CD8-positive, alpha-beta memory T cell (primary cell): ENCODE measurements around the gene DERL3. TPM values are rescaled to one million over a fixed set of nuclear protein-coding genes. Genes with fewer than 3 reads are reported as not detected.
A peak's percentile ranks its signal among the peaks of the same experiment; 100 is the strongest.

Experiments used
- CTCF ChIA-PET: fragments of 350-600 bp; sonication (Branson Sonifier 250); formaldehyde crosslinking; loops from one replicate; lab custom pipeline; 2021; ENCODE audit warnings: antibody characterized with exemption; lab: Charles Lee
- POLR2A ChIA-PET: fragments of 350-600 bp; sonication (Branson Sonifier 250); formaldehyde crosslinking; loops from one replicate; lab custom pipeline; 2021; ENCODE audit warnings: antibody characterized with exemption; lab: Charles Lee
- DNase-seq, 5 donors: peaks; one replicate each; pipeline versions ENCODE4 v3.0.0 to v3.0.0-alpha.2; 2020 to 2022; ENCODE audit warnings: mixed read lengths in 1 of 5
- H3K27ac ChIP-seq: one replicate; pipeline ENCODE4 v1.7.0; 2013; ENCODE audit warnings: low read depth, mild to moderate bottlenecking, low read length, moderate library complexity
- H3K27me3 ChIP-seq: 2 replicates; pipeline ENCODE4 v1.7.0; 2013; ENCODE audit warnings: low read length, mild to moderate bottlenecking; ENCODE audit not compliant: insufficient read depth, poor library complexity, severe bottlenecking
- H3K36me3 ChIP-seq: 2 replicates; pipeline ENCODE4 v1.7.0; 2013; ENCODE audit warnings: mild to moderate bottlenecking, low read length, moderate library complexity; ENCODE audit not compliant: insufficient read depth
- H3K4me1 ChIP-seq: 2 replicates; pipeline ENCODE4 v1.7.0; 2013; ENCODE audit warnings: mild to moderate bottlenecking, low read length, moderate library complexity; ENCODE audit not compliant: insufficient read depth
- H3K4me3 ChIP-seq: 2 replicates; pipeline ENCODE4 v1.7.0; 2013; ENCODE audit warnings: mild to moderate bottlenecking, low read length
- H3K9me3 ChIP-seq: 2 replicates; pipeline ENCODE4 v1.7.0; 2013; ENCODE audit warnings: mild to moderate bottlenecking, low read length
- H3K27ac Mint-ChIP-seq, 8 donors: one replicate each; pipeline ENCODE4 v1.8.0; 2020 to 2021; ENCODE audit warnings: mixed read lengths in 8 of 8, mild to moderate bottlenecking in 6 of 8, inconsistent platforms in 3 of 8, moderate library complexity in 3 of 8
- H3K27me3 Mint-ChIP-seq, 2 donors: one replicate each; pipeline ENCODE4 v1.8.0; 2020 to 2021; ENCODE audit warnings: mixed read lengths in 2 of 2, mild to moderate bottlenecking in 1 of 2, moderate library complexity in 1 of 2
- H3K36me3 Mint-ChIP-seq, 3 donors: one replicate each; pipeline ENCODE4 v1.8.0; 2020 to 2021; ENCODE audit warnings: mixed read lengths in 3 of 3, inconsistent platforms in 1 of 3, mild to moderate bottlenecking in 1 of 3
- H3K4me1 Mint-ChIP-seq, 3 donors: one replicate each; pipeline ENCODE4 v1.8.0; 2020 to 2021; ENCODE audit warnings: mixed read lengths in 3 of 3, inconsistent platforms in 1 of 3, mild to moderate bottlenecking in 1 of 3
- H3K4me3 Mint-ChIP-seq, 7 donors: one replicate each; pipeline ENCODE4 v1.8.0; 2020 to 2021; ENCODE audit warnings: mixed read lengths in 7 of 7, mild to moderate bottlenecking in 6 of 7, moderate library complexity in 4 of 7, inconsistent platforms in 2 of 7
- H3K9me3 Mint-ChIP-seq, 5 donors: one replicate each; pipeline ENCODE4 v1.8.0; 2020 to 2022; ENCODE audit warnings: mixed read lengths in 5 of 5, mild to moderate bottlenecking in 3 of 5, moderate library complexity in 2 of 5, inconsistent platforms in 1 of 5
- polyA plus RNA-seq: library from polyadenylated mRNA; unstranded; fragments of 300-500 nt; fragmentation: Illumina TruSeq; gene quantifications from one replicate; pipeline ENCODE4 v1.2.3, GENCODE V29; 2021
- total RNA-seq, 2 experiments: library from RNA; stranded (reverse); gene quantifications; one replicate each; pipeline ENCODE4 v1.2.3, GENCODE V29; 2021

DERL3 gene
- total and polyA plus RNA-seq, 3 experiments from 2014 or later: 0.28 to 5.8 (median 5.4) TPM

DNA sequence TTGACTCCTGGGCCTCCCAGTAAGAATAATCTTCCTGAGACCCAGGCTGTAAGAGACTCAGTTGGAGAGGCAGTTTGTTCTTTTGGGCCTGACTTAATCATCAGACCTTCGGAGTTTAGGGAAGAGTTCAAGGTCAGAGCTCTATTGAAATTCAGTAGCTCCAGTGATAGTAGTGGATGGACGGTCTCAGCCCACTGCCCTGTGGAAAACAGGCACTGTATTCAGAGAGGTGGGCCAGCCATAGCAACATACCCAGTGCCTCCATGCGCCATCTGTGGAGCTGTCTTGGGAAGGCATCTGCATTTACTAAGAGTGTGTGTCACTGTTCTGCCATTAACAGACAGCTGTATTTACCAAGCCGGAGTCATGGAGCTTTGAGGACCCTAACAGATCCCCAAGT lies 49.2 kb downstream of the DERL3 start:
- Mint-ChIP-seq H3K27ac (peak overlapping the region in 5 of 8 donors; percentile 4 to 69 (median 31)), H3K36me3 (peaks cover 0 to 39% (median 7%) of the 10 kb centered on the region in 3 donors), H3K4me1 (peaks cover 37 to 58% (median 41%) of the 10 kb centered on the region in 3 donors), H3K9me3 (no peaks in the 10 kb centered on the region), H3K4me3 (peak overlapping the region in 4 of 7 donors; percentile 28 to 71 (median 40)), H3K27me3 (no peaks in the 10 kb centered on the region)
- no peak overlapping the region for H3K4me3 ChIP-seq
- H3K4me1 ChIP-seq: peaks cover 30% of the 10 kb centered on the region
- H3K36me3 ChIP-seq: peaks cover 23% of the 10 kb centered on the region
- H3K9me3 ChIP-seq: no peaks in the 10 kb centered on the region
- no peaks in the 10 kb centered on the region for H3K27me3 ChIP-seq
- no peak overlapping the region for H3K27ac ChIP-seq
- ChIA-PET POLR2A (no interaction called here), CTCF (interaction anchor here (1.0 kb wide), 1 partner anchor 13 kb away, joined by 3 read pairs; no protein-coding TSS in a partner anchor)
- DNase-seq: no peak

DNA sequence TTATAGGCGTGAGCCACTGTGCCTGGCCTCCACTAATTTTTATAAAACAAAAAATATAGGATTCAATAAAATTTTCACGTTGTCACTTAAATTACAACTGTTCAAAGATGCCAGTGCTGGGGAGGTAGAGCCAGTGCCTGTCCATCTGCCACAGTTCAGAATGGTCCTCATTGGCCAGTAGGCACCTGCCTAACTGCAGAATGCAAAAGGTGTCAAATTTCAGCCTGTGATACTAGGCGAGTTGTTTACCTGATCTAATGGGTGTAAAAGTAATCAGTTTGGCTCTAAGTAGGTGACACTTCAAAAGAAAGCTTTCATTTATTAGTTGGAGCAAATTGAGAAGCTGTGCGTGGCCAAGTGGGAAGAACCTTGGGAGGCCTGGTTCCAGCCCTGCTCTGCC lies 49.7 kb downstream of the DERL3 start:
- POLR2A ChIA-PET: no interaction called here
- Mint-ChIP-seq H3K27ac (peak overlapping the region in 2 of 8 donors; percentile 24 to 69), H3K4me1 (peaks cover 40 to 62% (median 41%) of the 10 kb centered on the region in 3 donors), H3K36me3 (peaks cover 0 to 35% (median 7%) of the 10 kb centered on the region in 3 donors), H3K4me3 (peak overlapping the region in 5 of 7 donors; percentile 44 to 71 (median 49)), H3K27me3 (no peaks in the 10 kb centered on the region), H3K9me3 (no peaks in the 10 kb centered on the region)
- no peak for DNase-seq
- Histone ChIP-seq H3K4me1 (peaks cover 30% of the 10 kb centered on the region), H3K27ac (no peak overlapping the region), H3K27me3 (no peaks in the 10 kb centered on the region), H3K4me3 (no peak overlapping the region), H3K9me3 (no peaks in the 10 kb centered on the region), H3K36me3 (peaks cover 17% of the 10 kb centered on the region)
- CTCF ChIA-PET: interaction anchor here (1.0 kb wide), 1 partner anchor 13 kb away, joined by 3 read pairs; no protein-coding TSS in a partner anchor

DNA sequence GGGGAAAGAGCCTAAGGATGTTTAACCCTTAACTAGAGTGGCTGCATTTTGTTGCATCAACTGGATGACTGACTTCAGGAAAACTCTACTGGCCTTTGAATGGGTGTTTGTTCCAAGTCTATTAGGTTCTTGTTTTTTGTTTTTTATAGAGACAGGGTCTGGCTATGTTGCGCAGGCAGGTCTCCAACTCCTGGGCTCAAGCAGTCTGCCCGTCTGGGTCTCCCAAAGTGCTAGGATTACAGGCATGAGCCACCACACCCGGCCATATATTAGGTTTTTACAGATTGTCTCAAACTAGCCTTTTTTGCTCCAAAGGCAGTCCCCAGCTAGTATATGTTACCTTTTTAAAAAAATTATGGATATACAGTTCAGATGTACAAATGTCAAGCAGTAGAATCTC lies 50.9 kb downstream of the DERL3 start:
- Mint-ChIP-seq H3K4me3 (peak overlapping the region; percentile 88 to 92 (median 91)), H3K9me3 (no peaks in the 10 kb centered on the region), H3K4me1 (peaks cover 38 to 60% (median 38%) of the 10 kb centered on the region in 3 donors), H3K36me3 (peaks cover 0 to 26% (median 5%) of the 10 kb centered on the region in 3 donors), H3K27me3 (no peaks in the 10 kb centered on the region), H3K27ac (peak overlapping the region; percentile 84 to 95 (median 93))
- H3K4me1 ChIP-seq: peaks cover 30% of the 10 kb centered on the region
- peak overlapping the region; percentile 72 for H3K4me3 ChIP-seq
- POLR2A ChIA-PET: interaction anchor here (0.5 to 1.2 kb wide), 2 partner anchors 71 to 767 kb away, joined by 3 to 4 read pairs; no protein-coding TSS in a partner anchor
- H3K27ac ChIP-seq: peak overlapping the region; percentile 87
- no peaks in the 10 kb centered on the region for H3K27me3 ChIP-seq
- no peaks in the 10 kb centered on the region for H3K9me3 ChIP-seq
- H3K36me3 ChIP-seq: peaks cover 10% of the 10 kb centered on the region
- CTCF ChIA-PET: no interaction called here
- DNase-seq: no peak

DNA sequence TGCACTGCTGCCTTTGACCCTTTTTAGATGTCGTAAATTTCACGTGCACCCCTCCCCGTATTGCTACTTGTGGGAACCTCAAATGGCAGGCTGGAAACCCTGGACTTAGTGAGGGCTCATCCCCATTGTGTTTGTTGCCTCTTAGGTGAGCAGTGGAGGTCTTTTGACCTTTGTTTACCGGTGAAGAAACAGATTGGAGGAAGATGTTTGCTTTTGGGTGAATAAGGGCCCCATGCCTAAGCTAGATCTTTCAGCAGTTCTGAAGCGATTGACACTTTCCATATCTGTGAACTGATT lies 51.3 kb downstream of the DERL3 start:
- H3K4me1 Mint-ChIP-seq: peaks cover 35 to 56% (median 36%) of the 10 kb centered on the region in 3 donors

DNA sequence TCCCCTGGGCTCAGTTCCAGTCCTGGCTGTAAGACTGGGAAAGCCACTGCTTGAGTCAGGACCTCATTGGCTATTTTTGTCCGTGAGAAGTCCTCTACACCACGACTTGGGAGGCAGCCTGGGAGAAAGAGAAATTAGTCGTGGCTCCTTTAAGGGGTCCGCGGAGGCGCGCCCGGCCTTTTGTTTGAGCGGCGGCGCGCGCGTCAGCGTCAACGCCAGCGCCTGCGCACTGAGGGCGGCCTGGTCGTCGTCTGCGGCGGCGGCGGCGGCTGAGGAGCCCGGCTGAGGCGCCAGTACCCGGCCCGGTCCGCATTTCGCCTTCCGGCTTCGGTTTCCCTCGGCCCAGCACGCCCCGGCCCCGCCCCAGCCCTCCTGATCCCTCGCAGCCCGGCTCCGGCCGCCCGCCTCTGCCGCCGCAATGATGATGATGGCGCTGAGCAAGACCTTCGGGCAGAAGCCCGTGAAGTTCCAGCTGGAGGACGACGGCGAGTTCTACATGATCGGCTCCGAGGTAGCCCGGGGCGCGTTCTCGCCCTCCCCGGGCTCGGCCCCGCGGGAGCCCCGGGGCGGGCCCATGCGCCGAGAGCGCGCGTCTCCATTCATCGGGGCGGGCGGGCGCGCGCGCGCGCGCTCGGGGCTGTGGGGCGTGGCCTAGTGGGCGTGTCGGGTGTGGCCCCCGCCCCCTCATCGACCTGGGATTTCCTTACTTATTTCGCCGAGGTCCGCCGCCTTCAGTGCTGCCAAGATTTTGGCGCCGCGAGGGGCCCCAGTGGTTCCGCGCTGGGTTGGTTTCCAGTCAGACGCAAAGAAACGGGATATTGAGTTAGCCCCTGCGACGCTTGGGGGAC lies 51.8 kb downstream of the DERL3 start, which contains the start of gene SMARCB1:
Gene SMARCB1 (plus strand): TSS at position 215 of the 848 bp plus-strand sequence. CDS start 204 bp downstream, at position 419.
- peaks cover 30% of the 10 kb centered on the region for H3K4me1 ChIP-seq
- peak within 1 kb of the TSS; percentile 72 for H3K4me3 ChIP-seq
- no peaks in the 10 kb centered on the region for H3K9me3 ChIP-seq
- Mint-ChIP-seq H3K27ac (peak within 1 kb of the TSS; percentile 90 to 98 (median 93)), H3K9me3 (no peaks in the 10 kb centered on the region), H3K4me3 (peak within 1 kb of the TSS; percentile 88 to 92 (median 91)), H3K36me3 (peaks cover 0 to 17% (median 2%) of the 10 kb centered on the region in 3 donors), H3K27me3 (no peaks in the 10 kb centered on the region), H3K4me1 (peaks cover 29 to 51% (median 30%) of the 10 kb centered on the region in 3 donors)
- H3K27ac ChIP-seq: peak within 1 kb of the TSS; percentile 87
- POLR2A ChIA-PET: interaction anchor here (0.5 to 1.2 kb wide), 5 partner anchors 14 to 108 kb away, joined by 3 to 4 read pairs (median 4); partner anchors contain the start of genes C22orf15, MIF and MMP11
- no peaks in the 10 kb centered on the region for H3K27me3 ChIP-seq
- CTCF ChIA-PET: no interaction called here
- H3K36me3 ChIP-seq: peaks cover 6% of the 10 kb centered on the region
- DNase-seq: peak; percentile 85 to 92 (median 86)

More for the DNA sequence above, 51.3 kb downstream of the DERL3 start:
- H3K4me3 Mint-ChIP-seq: peak overlapping the region; percentile 88 to 92 (median 91)
- no peak for DNase-seq
- peak overlapping the region; percentile 84 to 95 (median 93) for H3K27ac Mint-ChIP-seq
- Histone ChIP-seq H3K36me3 (peaks cover 10% of the 10 kb centered on the region), H3K9me3 (no peaks in the 10 kb centered on the region), H3K27ac (peak overlapping the region; percentile 87), H3K27me3 (no peaks in the 10 kb centered on the region), H3K4me3 (peak overlapping the region; percentile 72), H3K4me1 (peaks cover 30% of the 10 kb centered on the region)
- ChIA-PET CTCF (no interaction called here), POLR2A (interaction anchor here (0.5 to 1.2 kb wide), 5 partner anchors 15 to 768 kb away, joined by 3 to 4 read pairs (median 3); partner anchors contain the start of genes MIF and MMP11)
- H3K36me3 Mint-ChIP-seq: peaks cover 0 to 23% (median 4%) of the 10 kb centered on the region in 3 donors
- H3K27me3 Mint-ChIP-seq: no peaks in the 10 kb centered on the region
- H3K9me3 Mint-ChIP-seq: no peaks in the 10 kb centered on the region

DNA sequence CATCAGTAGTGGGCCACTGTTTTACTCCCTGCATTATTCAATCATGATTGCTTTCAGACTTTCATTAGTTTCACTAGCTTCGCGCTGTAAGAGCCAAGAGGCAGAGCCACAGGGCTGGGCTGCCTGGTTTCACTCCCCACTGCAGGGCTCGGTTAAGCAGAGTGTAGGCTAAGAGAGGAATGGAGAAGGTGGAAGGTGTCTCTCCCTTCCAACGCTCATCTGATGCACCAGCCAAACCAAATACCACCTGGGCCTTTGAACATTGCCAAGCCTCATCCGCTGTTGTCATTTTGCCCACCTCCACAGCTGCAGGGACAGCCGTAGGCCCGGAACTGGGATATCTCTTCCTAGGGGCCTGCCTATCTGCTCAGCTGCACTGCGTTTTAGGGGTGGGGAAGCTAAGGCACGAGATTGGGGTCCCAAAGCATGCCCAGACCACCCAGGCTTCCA lies 52.5 kb downstream of the DERL3 start:
- no peaks in the 10 kb centered on the region for H3K27me3 Mint-ChIP-seq
- peak overlapping the region; percentile 88 to 92 (median 91) for H3K4me3 Mint-ChIP-seq
- no peaks in the 10 kb centered on the region for H3K9me3 Mint-ChIP-seq
- H3K4me3 ChIP-seq: peak overlapping the region; percentile 72
- CTCF ChIA-PET: interaction anchor here (1.0 kb wide), 2 partner anchors 12 to 15 kb away, joined by 3 read pairs; no protein-coding TSS in a partner anchor
- H3K9me3 ChIP-seq: no peaks in the 10 kb centered on the region
- H3K36me3 Mint-ChIP-seq: peaks cover 0 to 11% (median 2%) of the 10 kb centered on the region in 3 donors
- H3K4me1 ChIP-seq: peaks cover 30% of the 10 kb centered on the region
- H3K27ac ChIP-seq: peak overlapping the region; percentile 87
- H3K27ac Mint-ChIP-seq: peak overlapping the region; percentile 89 to 98 (median 92)
- POLR2A ChIA-PET: interaction anchor here (1.0 to 1.3 kb wide), 3 partner anchors 18 to 108 kb away, joined by 3 read pairs; partner anchors contain the start of gene MIF
- peak in 1 of 5 donors; percentile 54 for DNase-seq
- H3K27me3 ChIP-seq: no peaks in the 10 kb centered on the region
- peaks cover 29 to 45% (median 29%) of the 10 kb centered on the region in 3 donors for H3K4me1 Mint-ChIP-seq
- no peaks in the 10 kb centered on the region for H3K36me3 ChIP-seq
